CD14-positive monocyte (primary cell): ENCODE measurements around the gene WDR7. TPM values are rescaled to one million over a fixed set of nuclear protein-coding genes. Genes with fewer than 3 reads are reported as not detected.

Experiments used
- DNase-seq, 3 donors: peaks; one replicate each; pipeline ENCODE4 v3.0.0-alpha.2; 2011 to 2022
- H2AFZ ChIP-seq: 2 replicates; pipeline ENCODE4 v1.6.0; 2012; ENCODE audit warnings: mild to moderate bottlenecking, low read depth, low read length, inconsistent platforms; ENCODE audit not compliant: insufficient read depth, poor library complexity, severe bottlenecking
- H3K27ac ChIP-seq, 2 donors: 1 replicate in 1 of 2; 2 replicates in 1 of 2; pipeline ENCODE4 v1.5.1; 2012 to 2013; ENCODE audit warnings: low read length in 2 of 2, control low read depth in 1 of 2, inconsistent platforms in 1 of 2, low read depth in 1 of 2, mild to moderate bottlenecking in 1 of 2
- H3K27me3 ChIP-seq, 2 donors: one replicate each; pipeline versions ENCODE4 v1.6.0 to v1.6.1; 2011 to 2013; ENCODE audit warnings: low read length in 2 of 2; ENCODE audit not compliant: control insufficient read depth in 2 of 2, insufficient read depth in 2 of 2
- H3K36me3 ChIP-seq, 2 donors: replicated peaks in 1 of 2; 1 replicate in 1 of 2; 2 replicates in 1 of 2; pipeline versions ENCODE4 v1.5.1 to v1.6.1; 2012 to 2013; ENCODE audit warnings: low read length in 2 of 2, control low read depth in 1 of 2, inconsistent platforms in 1 of 2, mild to moderate bottlenecking in 1 of 2; ENCODE audit not compliant: insufficient read depth in 2 of 2, control insufficient read depth in 1 of 2
- H3K4me1 ChIP-seq, 2 donors: 1 replicate in 1 of 2; 2 replicates in 1 of 2; pipeline versions ENCODE4 v1.5.1 to v1.6.1; 2012 to 2013; ENCODE audit warnings: low read length in 2 of 2, control low read depth in 1 of 2, inconsistent platforms in 1 of 2, mild to moderate bottlenecking in 1 of 2, moderate library complexity in 1 of 2; ENCODE audit not compliant: insufficient read depth in 2 of 2, control insufficient read depth in 1 of 2
- H3K4me2 ChIP-seq: replicated peaks from 2 replicates; pipeline ENCODE3; 2012; ENCODE audit warnings: low read length, moderate library complexity, mild to moderate bottlenecking; ENCODE audit not compliant: poor library complexity, severe bottlenecking; ENCODE audit errors: extremely low read depth
- H3K4me3 ChIP-seq, 3 experiments: fragments of 200-600 bp in 1 of 3; sonication (generic) in 1 of 3; replicated peaks in 1 of 3; 1 replicate in 2 of 3; 2 replicates in 1 of 3; pipeline ENCODE4 v1.5.1; 2011 to 2013; ENCODE audit warnings: low read length in 3 of 3, mild to moderate bottlenecking in 3 of 3, control low read depth in 2 of 3, low read depth in 2 of 3, inconsistent platforms in 1 of 3, moderate library complexity in 1 of 3
- H3K79me2 ChIP-seq: 2 replicates; pipeline ENCODE4 v1.6.0; 2012; ENCODE audit warnings: mild to moderate bottlenecking, control low read depth, inconsistent platforms, low read length, moderate library complexity; ENCODE audit not compliant: insufficient read depth
- H3K9ac ChIP-seq: 2 replicates; pipeline ENCODE4 v1.6.0; 2017; ENCODE audit warnings: low read length, mild to moderate bottlenecking; ENCODE audit not compliant: insufficient read depth, poor library complexity, severe bottlenecking
- H3K9me3 ChIP-seq, 2 donors: replicated peaks in 1 of 2; 1 replicate in 1 of 2; 2 replicates in 1 of 2; pipeline versions ENCODE4 v1.5.1 to v1.6.1; 2012 to 2013; ENCODE audit warnings: low read length in 2 of 2, control low read depth in 1 of 2; ENCODE audit not compliant: control insufficient read depth in 1 of 2, insufficient read depth in 1 of 2
- H4K20me1 ChIP-seq: 2 replicates; pipeline ENCODE4 v1.6.0; 2012; ENCODE audit warnings: mild to moderate bottlenecking, low read length, control low read depth, moderate library complexity; ENCODE audit not compliant: insufficient read depth
- H3K27ac Mint-ChIP-seq, 7 donors: one replicate each; pipeline ENCODE4 v1.8.0; 2020; ENCODE audit warnings: mild to moderate bottlenecking in 7 of 7, mixed read lengths in 7 of 7, moderate library complexity in 6 of 7, inconsistent platforms in 2 of 7
- H3K27me3 Mint-ChIP-seq, 3 donors: one replicate each; pipeline ENCODE4 v1.8.0; 2021 to 2022; ENCODE audit warnings: low read depth in 3 of 3, mild to moderate bottlenecking in 3 of 3, mixed read lengths in 3 of 3, moderate library complexity in 3 of 3, inconsistent platforms in 1 of 3
- H3K36me3 Mint-ChIP-seq, 2 donors: one replicate each; pipeline ENCODE4 v1.8.0; 2020; ENCODE audit warnings: mixed read lengths in 2 of 2, inconsistent platforms in 1 of 2, mild to moderate bottlenecking in 1 of 2
- H3K4me1 Mint-ChIP-seq: one replicate; pipeline ENCODE4 v1.8.0; 2020; ENCODE audit warnings: mild to moderate bottlenecking, mixed read lengths
- H3K4me3 Mint-ChIP-seq, 2 donors: one replicate each; pipeline ENCODE4 v1.8.0; 2020; ENCODE audit warnings: mild to moderate bottlenecking in 2 of 2, mixed read lengths in 2 of 2, moderate library complexity in 1 of 2
- H3K9me3 Mint-ChIP-seq, 7 donors: one replicate each; pipeline ENCODE4 v1.8.0; 2020 to 2022; ENCODE audit warnings: mixed read lengths in 7 of 7, mild to moderate bottlenecking in 6 of 7, moderate library complexity in 6 of 7, inconsistent platforms in 2 of 7
- WGBS: methylation state at CpG from one replicate; pipeline ENCODE4 v1.1.5; 2013; ENCODE audit warnings: missing lambda C conversion rate; ENCODE audit not compliant: insufficient coverage; 5-methylcytosine and 5-hydroxymethylcytosine counted together
- intact Hi-C, 2 donors: fragments of 100-400 bp; cut with micrococcal nuclease; formaldehyde crosslinking; loops; one replicate each; pipeline versions ENCODE4 v1.15.0 to v1.15.1; 2023
- polyA plus RNA-seq, 3 donors: library from polyadenylated mRNA; depleted of rRNA in 1 of 3; unstranded in 2 of 3; stranded (reverse) in 1 of 3; fragments of 300-500 nt in 2 of 3; fragments of >200 nt in 1 of 3; fragmentation: Illumina TruSeq in 2 of 3; gene quantifications; 1 replicate in 2 of 3; 2 replicates in 1 of 3; pipeline ENCODE4 v1.2.3, GENCODE V29; 2012 to 2021
- TF ChIP-seq, protein P1 (sequence below): fragments of 200-600 bp; IDR thresholded peaks from one replicate; pipeline ENCODE4 v1.8.0; 2022; ENCODE audit warnings: antibody characterized with exemption, mild to moderate bottlenecking

The WDR7 gene
- polyA plus RNA-seq, 3 donors = 9.1 to 23.6 (median 9.5) TPM

DNA sequence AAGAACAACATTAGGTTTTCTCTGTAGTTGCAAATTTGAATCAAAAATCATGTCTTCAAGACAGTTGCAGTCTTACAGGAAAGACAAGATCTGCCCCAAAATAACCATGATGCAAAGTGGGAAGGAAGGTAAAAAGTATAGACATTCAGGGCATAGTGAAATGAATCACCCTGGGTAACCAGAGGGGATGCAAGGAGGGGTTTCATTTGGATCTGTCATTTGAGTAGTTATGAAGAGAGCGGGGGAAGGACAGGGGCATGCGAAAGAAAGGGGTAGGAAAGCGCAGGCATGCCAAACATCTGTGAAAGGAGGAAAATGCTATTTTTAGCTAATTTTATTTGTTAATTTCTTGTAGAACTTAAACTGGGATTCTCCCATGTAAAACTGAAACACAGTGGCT lies 276.6 kb downstream of the WDR7 start:
- DNase-seq = no peak
- no peak overlapping the region for H3K9ac ChIP-seq
- H3K27ac ChIP-seq = no peak overlapping the region
- intact Hi-C loops = no loop called here
- H3K27me3 Mint-ChIP-seq = no peaks in the 10 kb centered on the region
- no peaks in the 10 kb centered on the region for H4K20me1 ChIP-seq
- H3K4me2 ChIP-seq = no peak overlapping the region
- no peak overlapping the region for H3K4me3 ChIP-seq
- H3K9me3 ChIP-seq = no peaks in the 10 kb centered on the region
- no peak overlapping the region for H2AFZ ChIP-seq
- WGBS = 93% methylated on average over 3 of the region's 3 CpGs
- TF ChIP-seq, protein P1, sequence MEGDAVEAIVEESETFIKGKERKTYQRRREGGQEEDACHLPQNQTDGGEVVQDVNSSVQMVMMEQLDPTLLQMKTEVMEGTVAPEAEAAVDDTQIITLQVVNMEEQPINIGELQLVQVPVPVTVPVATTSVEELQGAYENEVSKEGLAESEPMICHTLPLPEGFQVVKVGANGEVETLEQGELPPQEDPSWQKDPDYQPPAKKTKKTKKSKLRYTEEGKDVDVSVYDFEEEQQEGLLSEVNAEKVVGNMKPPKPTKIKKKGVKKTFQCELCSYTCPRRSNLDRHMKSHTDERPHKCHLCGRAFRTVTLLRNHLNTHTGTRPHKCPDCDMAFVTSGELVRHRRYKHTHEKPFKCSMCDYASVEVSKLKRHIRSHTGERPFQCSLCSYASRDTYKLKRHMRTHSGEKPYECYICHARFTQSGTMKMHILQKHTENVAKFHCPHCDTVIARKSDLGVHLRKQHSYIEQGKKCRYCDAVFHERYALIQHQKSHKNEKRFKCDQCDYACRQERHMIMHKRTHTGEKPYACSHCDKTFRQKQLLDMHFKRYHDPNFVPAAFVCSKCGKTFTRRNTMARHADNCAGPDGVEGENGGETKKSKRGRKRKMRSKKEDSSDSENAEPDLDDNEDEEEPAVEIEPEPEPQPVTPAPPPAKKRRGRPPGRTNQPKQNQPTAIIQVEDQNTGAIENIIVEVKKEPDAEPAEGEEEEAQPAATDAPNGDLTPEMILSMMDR = no peak
- no peaks in the 10 kb centered on the region for H3K4me1 Mint-ChIP-seq
- H3K4me1 ChIP-seq = no peaks in the 10 kb centered on the region
- no peaks in the 10 kb centered on the region for H3K9me3 Mint-ChIP-seq
- H3K36me3 Mint-ChIP-seq = peaks cover 38 to 41% of the 10 kb centered on the region in 2 donors
- peaks cover 2 to 17% of the 10 kb centered on the region in 2 donors for H3K36me3 ChIP-seq
- H3K4me3 Mint-ChIP-seq = no peak overlapping the region
- no peaks in the 10 kb centered on the region for H3K79me2 ChIP-seq
- no peaks in the 10 kb centered on the region for H3K27me3 ChIP-seq
- no peak overlapping the region for H3K27ac Mint-ChIP-seq

DNA sequence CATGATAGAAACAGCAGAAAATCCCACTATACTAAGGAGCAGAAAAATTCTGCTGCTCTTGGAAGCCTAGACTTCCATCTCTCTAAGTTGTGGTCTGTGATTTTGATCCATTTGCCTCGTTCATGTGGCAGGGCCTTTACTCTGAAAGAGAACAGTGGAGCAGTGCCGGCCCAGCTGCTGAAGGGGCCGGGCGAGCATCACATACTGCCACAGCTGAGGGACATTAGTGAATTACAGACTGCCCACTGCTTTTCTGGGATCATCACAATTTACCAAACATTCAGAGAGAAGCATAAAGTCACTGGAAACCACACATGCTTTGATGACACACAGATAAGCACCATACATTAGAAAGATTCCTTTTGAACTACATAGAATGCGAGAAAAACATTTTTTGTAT lies 278.7 kb downstream of the WDR7 start:
- H3K9me3 Mint-ChIP-seq = no peaks in the 10 kb centered on the region
- H3K9me3 ChIP-seq = no peaks in the 10 kb centered on the region
- WGBS = 98% methylated on average over 4 of the region's 5 CpGs
- no peak overlapping the region for H3K27ac ChIP-seq
- no peaks in the 10 kb centered on the region for H3K27me3 ChIP-seq
- H4K20me1 ChIP-seq = no peaks in the 10 kb centered on the region
- H3K36me3 ChIP-seq = peaks cover 3 to 21% of the 10 kb centered on the region in 2 donors
- H3K36me3 Mint-ChIP-seq = peaks cover 40 to 46% of the 10 kb centered on the region in 2 donors
- no peaks in the 10 kb centered on the region for H3K79me2 ChIP-seq
- TF ChIP-seq, protein P1 = no peak
- no peak overlapping the region for H3K27ac Mint-ChIP-seq
- H3K4me1 Mint-ChIP-seq = no peaks in the 10 kb centered on the region
- H3K27me3 Mint-ChIP-seq = no peaks in the 10 kb centered on the region
- no peak for DNase-seq
- H3K4me2 ChIP-seq = no peak overlapping the region
- intact Hi-C loops = no loop called here
- H3K4me3 Mint-ChIP-seq = no peak overlapping the region
- no peak overlapping the region for H2AFZ ChIP-seq
- H3K4me1 ChIP-seq = no peaks in the 10 kb centered on the region
- H3K9ac ChIP-seq = no peak overlapping the region
- H3K4me3 ChIP-seq = no peak overlapping the region
